SK-N-SH (cell line): ENCODE data around the gene ASCL2. TPM values are rescaled to one million over a fixed set of nuclear protein-coding genes. Genes with fewer than 3 reads are reported as not detected.
"Not testable (repeated sequence)": the region's sequence is repeated elsewhere in the genome, so short reads cannot be mapped to it uniquely, and the experiment has no call there.

Experiments
- CTCF ChIA-PET: fragments of 300-600, 350-600 bp; formaldehyde crosslinking; extraction: SDS; loops from one replicate; lab custom pipeline; 2021; lab: Yijun Ruan, JAX
- POLR2A ChIA-PET: fragments of 350-600 bp; sonication (Branson Sonifier 250); formaldehyde crosslinking; extraction: SDS; loops from one replicate; lab custom pipeline; 2020; ENCODE audit warnings: antibody characterized with exemption, inconsistent platforms; lab: Yijun Ruan, JAX
- DNase-seq: peaks from one replicate; pipeline ENCODE4 v3.0.0; 2012
- H2AFZ ChIP-seq: fragments of 200-600 bp; sonication (generic); 2 replicates; pipeline ENCODE4 v1.8.1; 2016; ENCODE audit warnings: antibody characterized with exemption, mild to moderate bottlenecking, low read depth
- H3F3A ChIP-seq: fragments of 200-600 bp; sonication (generic); replicated peaks from 2 replicates; pipeline ENCODE3; 2016; ENCODE audit warnings: antibody characterized with exemption, mild to moderate bottlenecking; ENCODE audit not compliant: insufficient read depth
- H3K27ac ChIP-seq, 2 experiments: fragments of 200-500 bp in 1 of 2; fragments of 200-600 bp in 1 of 2; sonication (Bioruptor generic) in 1 of 2; sonication (generic), shearing (Covaris generic) in 1 of 2; 2 replicates each; pipeline versions ENCODE4 v1.5.1 to v1.6.1; 2014 to 2016; ENCODE audit warnings: low read depth in 2 of 2, inconsistent platforms in 1 of 2, low read length in 1 of 2, mild to moderate bottlenecking in 1 of 2, mixed read lengths in 1 of 2
- H3K27me3 ChIP-seq: fragments of 200-600 bp; sonication (generic), shearing (Covaris generic); 2 replicates; pipeline ENCODE4 v1.6.1; 2016; ENCODE audit warnings: mixed run types; ENCODE audit not compliant: insufficient read depth
- H3K36me3 ChIP-seq, 2 experiments: fragments of 200-500 bp in 1 of 2; fragments of 200-600 bp in 1 of 2; sonication (Bioruptor generic) in 1 of 2; sonication (generic) in 1 of 2; replicated peaks in 1 of 2; 2 replicates each; pipeline versions ENCODE3 to v1.5.1; 2014 to 2016; ENCODE audit warnings: low read length in 1 of 2, mild to moderate bottlenecking in 1 of 2; ENCODE audit not compliant: insufficient read depth in 2 of 2, control insufficient read depth in 1 of 2
- H3K4me1 ChIP-seq, 2 experiments: fragments of 200-500 bp in 1 of 2; fragments of 200-600 bp in 1 of 2; sonication (Bioruptor generic) in 1 of 2; sonication (generic), shearing (Covaris generic) in 1 of 2; 2 replicates each; pipeline versions ENCODE4 v1.5.1 to v1.6.1; 2014 to 2016; ENCODE audit warnings: low read depth in 1 of 2, low read length in 1 of 2, mixed run types in 1 of 2; ENCODE audit not compliant: insufficient read depth in 2 of 2, control insufficient read depth in 1 of 2
- H3K4me2 ChIP-seq: fragments of 200-600 bp; sonication (generic), shearing (Covaris generic); 2 replicates; pipeline ENCODE4 v1.6.1; 2017; ENCODE audit warnings: mixed run types
- H3K4me3 ChIP-seq, 2 experiments: fragments of 200-500 bp in 1 of 2; fragments of 200-600 bp in 1 of 2; sonication (Bioruptor generic) in 1 of 2; sonication (generic), shearing (Covaris generic) in 1 of 2; 2 replicates each; pipeline versions ENCODE4 v1.5.1 to v1.8.1; 2014 to 2016; ENCODE audit warnings: low read depth in 2 of 2, inconsistent platforms in 1 of 2, low read length in 1 of 2, mild to moderate bottlenecking in 1 of 2, mixed read lengths in 1 of 2, moderate library complexity in 1 of 2
- H3K79me2 ChIP-seq: fragments of 200-600 bp; sonication (generic); 2 replicates; pipeline ENCODE4 v1.8.1; 2017; ENCODE audit warnings: mild to moderate bottlenecking; ENCODE audit not compliant: insufficient read depth
- H3K9ac ChIP-seq: fragments of 200-600 bp; sonication (generic); 2 replicates; pipeline ENCODE4 v1.6.1; 2017; ENCODE audit warnings: mixed run types
- H3K9me2 ChIP-seq: fragments of 200-600 bp; sonication (generic); 2 replicates; pipeline ENCODE4 v1.6.1; 2017; ENCODE audit warnings: mixed run types
- H3K9me3 ChIP-seq: fragments of 200-600 bp; sonication (generic); 2 replicates; pipeline ENCODE4 v1.6.1; 2017; ENCODE audit warnings: mixed run types, mild to moderate bottlenecking, moderate library complexity
- H4K20me1 ChIP-seq: fragments of 200-600 bp; sonication (generic); 2 replicates; pipeline ENCODE4 v1.6.1; 2017; ENCODE audit warnings: mild to moderate bottlenecking, mixed run types; ENCODE audit not compliant: insufficient read depth
- GATA2 ChIP-seq: sonication (generic); formaldehyde crosslinking; IDR thresholded peaks from 2 replicates; pipeline ENCODE4 v1.5.0; 2020; ENCODE audit warnings: mild to moderate bottlenecking, missing genetic modification reagents
- IRF3 ChIP-seq: fragments of 150-350 bp; IDR thresholded peaks from 2 replicates; pipeline ENCODE4 v1.6.1; 2016; ENCODE audit warnings: mild to moderate bottlenecking, low read depth, low read length
- MAX ChIP-seq: IDR thresholded peaks from 2 replicates; pipeline ENCODE4 v1.4.0; 2012; ENCODE audit warnings: low read depth
- MEF2A ChIP-seq: IDR thresholded peaks from 2 replicates; pipeline ENCODE4 v1.4.0; 2012; ENCODE audit warnings: low read depth, borderline replicate concordance
- MXI1 ChIP-seq: IDR thresholded peaks from 2 replicates; pipeline ENCODE4 v1.6.1; 2012; ENCODE audit warnings: mild to moderate bottlenecking, low read depth, low read length, improper control_type of control experiment
- NFIC ChIP-seq: IDR thresholded peaks from 2 replicates; pipeline ENCODE4 v1.4.0; 2012; ENCODE audit warnings: borderline replicate concordance
- PBX3 ChIP-seq: IDR thresholded peaks from 2 replicates; pipeline ENCODE4; 2012
- POLR2AphosphoS5 ChIP-seq: IDR thresholded peaks from 2 replicates; pipeline ENCODE4 v1.6.1; 2012; ENCODE audit warnings: low read depth, low read length
- RAD21 ChIP-seq: IDR thresholded peaks from 2 replicates; pipeline ENCODE4 v1.6.1; 2012; ENCODE audit warnings: mild to moderate bottlenecking, low read length
- RCOR1 ChIP-seq: fragments of 150-350 bp; IDR thresholded peaks from 2 replicates; pipeline ENCODE4 v1.6.1; 2017; ENCODE audit warnings: antibody characterized with exemption, low read length
- RFX5 ChIP-seq: IDR thresholded peaks from 2 replicates; pipeline ENCODE4 v1.6.1; 2012; ENCODE audit warnings: mild to moderate bottlenecking, improper control_type of control experiment, low read length
- RXRA ChIP-seq: IDR thresholded peaks from 2 replicates; pipeline ENCODE4 v1.4.0; 2012; ENCODE audit warnings: low read depth, mild to moderate bottlenecking, borderline replicate concordance
- SIN3A ChIP-seq: IDR thresholded peaks from 2 replicates; pipeline ENCODE4 v1.6.1; 2012; ENCODE audit warnings: low read depth, mild to moderate bottlenecking, low read length, moderate library complexity, borderline replicate concordance
- TAF1 ChIP-seq: IDR thresholded peaks from 2 replicates; pipeline ENCODE4 v1.6.1; 2012; ENCODE audit warnings: low read depth, mild to moderate bottlenecking, low read length, moderate library complexity, borderline replicate concordance
- TCF12 ChIP-seq: IDR thresholded peaks from 2 replicates; pipeline ENCODE4 v1.4.0; 2012
- USF1 ChIP-seq: IDR thresholded peaks from 2 replicates; pipeline ENCODE4 v1.4.0; 2012; ENCODE audit warnings: low read depth, borderline replicate concordance
- USF2 ChIP-seq: fragments of 150-350 bp; IDR thresholded peaks from 2 replicates; pipeline ENCODE4 v1.6.1; 2017; ENCODE audit warnings: antibody characterized with exemption, low read length, low read depth, borderline replicate concordance
- ZBTB33 ChIP-seq: IDR thresholded peaks from 2 replicates; pipeline ENCODE4 v1.4.0; 2012; ENCODE audit warnings: low read depth, borderline replicate concordance
- WGBS: methylation state at CpG from one replicate; pipeline ENCODE4 v1.1.6; 2017; ENCODE audit warnings: low lambda C conversion rate; 5-methylcytosine and 5-hydroxymethylcytosine counted together
- polyA plus RNA-seq, 3 experiments: library from polyadenylated mRNA; depleted of rRNA; stranded (reverse); fragments of >200 nt; gene quantifications; 2 replicates each; pipeline ENCODE4 v1.2.3, GENCODE V29; 2012

ASCL2 gene
- polyA plus RNA-seq, 1 of the 3 experiments (the other 2 are of a cell fraction) = not detected

DNA sequence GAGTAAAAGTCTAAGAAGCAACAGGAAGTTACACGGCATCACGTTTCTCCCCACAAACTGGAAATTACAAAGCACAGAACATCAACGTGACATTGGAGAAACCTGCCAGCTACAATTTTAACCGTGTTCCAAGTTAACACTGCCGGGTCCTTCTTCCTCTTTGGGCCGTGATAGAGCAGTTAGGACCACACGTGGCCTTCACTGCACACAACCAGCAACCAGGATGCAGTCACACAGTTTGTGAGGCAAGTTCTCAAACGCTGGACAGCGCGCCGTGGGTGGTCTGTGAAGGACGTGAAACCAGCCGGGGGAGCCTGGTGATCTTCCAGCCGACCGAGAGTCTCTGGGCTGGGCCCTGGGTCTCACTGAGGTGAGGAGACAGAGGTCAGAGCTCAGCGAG is 16.7 kb upstream of the ASCL2 start:
- H2AFZ ChIP-seq = no peak overlapping the region
- no peak overlapping the region for H3K9ac ChIP-seq
- no peak for TF ChIP-seq RXRA
- no peak for TF ChIP-seq USF2
- no peak for TF ChIP-seq RCOR1
- TF ChIP-seq RFX5 = no peak
- TF ChIP-seq IRF3 = no peak
- no peak for TF ChIP-seq TAF1
- no peak for TF ChIP-seq MXI1
- no peak for TF ChIP-seq MEF2A
- H3K4me1 ChIP-seq = no peaks in the 10 kb centered on the region
- H3K79me2 ChIP-seq = no peaks in the 10 kb centered on the region
- no peaks in the 10 kb centered on the region for H4K20me1 ChIP-seq
- H3K27ac ChIP-seq = no peak overlapping the region
- DNase-seq = no peak
- 47% methylated on average over 16 of the region's 16 CpGs for WGBS
- H3K4me3 ChIP-seq = no peak overlapping the region
- no peaks in the 10 kb centered on the region for H3K9me3 ChIP-seq
- no peaks in the 10 kb centered on the region for H3K9me2 ChIP-seq
- ChIA-PET CTCF (interaction anchor here (0.8 kb wide), 1 partner anchor 129 kb away, joined by 3 read pairs; no protein-coding TSS in a partner anchor), POLR2A (no interaction called here)
- no peaks in the 10 kb centered on the region for H3F3A ChIP-seq
- no peaks in the 10 kb centered on the region; the same call in 1 of the 2 replicates for H3K27me3 ChIP-seq
- H3K4me2 ChIP-seq = no peak overlapping the region
- no peaks in the 10 kb centered on the region for H3K36me3 ChIP-seq

- DNase-seq, H3K27ac ChIP-seq, H3K9me2 ChIP-seq, POLR2A ChIA-PET, H3K27me3 ChIP-seq, CTCF ChIA-PET, H3K9ac ChIP-seq, H3K36me3 ChIP-seq, H3K4me3 ChIP-seq, H2AFZ ChIP-seq, H3K4me1 ChIP-seq, H4K20me1 ChIP-seq, H3K9me3 ChIP-seq, H3K79me2 ChIP-seq, H3F3A ChIP-seq, H3K4me2 ChIP-seq: not testable (repeated sequence)
- 89% methylated on average over 5 of the region's 13 CpGs for WGBS
These were observed 16.0 kb upstream of the ASCL2 start for GRCh38 chr11:2286350-2286749.

- no peak overlapping the region for H3K4me3 ChIP-seq
- no peaks in the 10 kb centered on the region; the same call in 1 of the 2 replicates for H3K27me3 ChIP-seq
- ChIA-PET POLR2A (no interaction called here), CTCF (no interaction called here)
- H3K9me2 ChIP-seq = no peaks in the 10 kb centered on the region
- H3K9me3 ChIP-seq = no peaks in the 10 kb centered on the region
- no peaks in the 10 kb centered on the region for H3F3A ChIP-seq
- H3K27ac ChIP-seq = no peak overlapping the region
- H2AFZ ChIP-seq = no peak overlapping the region
- H4K20me1 ChIP-seq = no peaks in the 10 kb centered on the region
- no peak overlapping the region for H3K9ac ChIP-seq
- H3K79me2 ChIP-seq = no peaks in the 10 kb centered on the region
- DNase-seq = no peak
- no peaks in the 10 kb centered on the region for H3K36me3 ChIP-seq
- 6% methylated on average over 2 of the region's 2 CpGs for WGBS
- no peak overlapping the region for H3K4me2 ChIP-seq
- H3K4me1 ChIP-seq = no peaks in the 10 kb centered on the region
- TF ChIP-seq NFIC (no peak), RXRA (no peak), USF1 (no peak), MAX (no peak), POLR2AphosphoS5 (no peak), PBX3 (no peak), ZBTB33 (no peak), TCF12 (no peak), SIN3A (no peak), RAD21 (no peak), GATA2 (CRISPR knock-in tag) (no peak)
These were observed 9.8 kb upstream of the ASCL2 start for GRCh38 chr11:2280208-2280607.
